MM.1S (cell line): ENCODE data around the gene SARS2.

Experiments
- CTCF ChIP-seq: fragments of 300-600 bp; sonication (generic); IDR thresholded peaks from 2 replicates; pipeline ENCODE4 v1.5.1; 2016; ENCODE audit warnings: antibody characterized with exemption, low read length, mixed read lengths
- EZH2 ChIP-seq: fragments of 300-600 bp; sonication (generic); optimal IDR thresholded peaks from 2 replicates; pipeline ENCODE3; 2017; ENCODE audit warnings: low read depth, mild to moderate bottlenecking, antibody characterized with exemption, low read length, mixed read lengths
- EZH2phosphoT487 ChIP-seq: fragments of 300-600 bp; sonication (generic); IDR thresholded peaks from 2 replicates; pipeline ENCODE4 v1.6.1; 2018; ENCODE audit warnings: antibody characterized with exemption, low read length

GRCh38 chr19:38933544-38933943 is 3.0 kb upstream of the SARS2 start:
- TF ChIP-seq EZH2 = no peak
- no peak for TF ChIP-seq CTCF
- no peak for TF ChIP-seq EZH2phosphoT487
